Esophagus (tissue), 2 donors: ENCODE results near the gene RHOBTB3. TPM values are rescaled to one million over a fixed set of nuclear protein-coding genes. Genes with fewer than 3 reads are reported as not detected.

Source experiments
- H3K27ac ChIP-seq, 2 donors: one replicate each; pipeline ENCODE4 v1.5.1; 2013; ENCODE audit warnings: low read depth in 2 of 2, mild to moderate bottlenecking in 2 of 2, inconsistent platforms in 1 of 2, low read length in 1 of 2, moderate library complexity in 1 of 2
- H3K27me3 ChIP-seq, 2 donors: one replicate each; pipeline ENCODE4 v1.6.1; 2013; ENCODE audit warnings: low read length in 2 of 2, control low read depth in 1 of 2, mild to moderate bottlenecking in 1 of 2; ENCODE audit not compliant: insufficient read depth in 2 of 2, control insufficient read depth in 1 of 2
- H3K36me3 ChIP-seq, 2 donors: one replicate each; pipeline ENCODE4 v1.6.1; 2013; ENCODE audit warnings: low read length in 1 of 2; ENCODE audit not compliant: control insufficient read depth in 2 of 2, insufficient read depth in 2 of 2
- H3K4me1 ChIP-seq, 2 donors: one replicate each; pipeline ENCODE4 v1.6.1; 2013; ENCODE audit warnings: low read length in 1 of 2; ENCODE audit not compliant: control insufficient read depth in 2 of 2, insufficient read depth in 2 of 2
- H3K4me3 ChIP-seq, 2 donors: one replicate each; pipeline ENCODE4 v1.5.1; 2013; ENCODE audit warnings: low read length in 2 of 2, mild to moderate bottlenecking in 2 of 2, low read depth in 1 of 2, moderate library complexity in 1 of 2
- H3K9me3 ChIP-seq, 2 donors: one replicate each; pipeline ENCODE4 v1.6.1; 2013; ENCODE audit warnings: mild to moderate bottlenecking in 2 of 2, low read depth in 1 of 2, low read length in 1 of 2, moderate library complexity in 1 of 2; ENCODE audit not compliant: control insufficient read depth in 2 of 2, insufficient read depth in 1 of 2
- WGBS, 2 donors: extraction: QIAGEN DNeasy Blood & Tissue Kit; methylation state at CpG; one replicate each; pipeline ENCODE4 v1.1.7; 2013; 5-methylcytosine and 5-hydroxymethylcytosine counted together
- polyA plus RNA-seq, 2 donors: library from polyadenylated mRNA; stranded (reverse); fragments of 200-250 nt; gene quantifications; one replicate each; pipeline ENCODE4 v1.2.3, GENCODE V29; 2013
- donor health status: healthy with polysubstance abuse.
- donor health status: Bipolar disorder and iron deficiency.

Gene RHOBTB3
- polyA plus RNA-seq, 2 donors = 3.5 to 3.8 TPM

DNA sequence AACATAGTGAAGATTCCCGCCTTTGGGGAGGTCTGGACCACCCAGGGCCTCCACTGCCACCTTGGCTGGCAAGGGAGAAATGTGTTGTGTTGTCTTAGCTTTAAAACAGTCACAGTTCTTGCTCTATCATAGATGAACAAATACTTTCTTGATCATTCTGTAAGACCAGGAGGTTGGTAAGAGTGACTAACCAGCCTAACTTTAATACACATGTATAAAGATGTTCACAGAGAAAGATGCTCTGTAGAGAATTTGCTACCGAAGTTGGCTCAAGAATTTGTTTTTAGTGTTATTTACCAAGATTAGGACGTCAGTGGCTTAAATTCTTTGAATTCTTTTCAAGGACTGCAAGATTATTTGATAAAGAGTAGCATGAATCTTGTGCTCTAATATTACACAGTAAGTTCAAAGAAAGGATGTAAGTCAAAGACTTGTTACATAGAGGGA lies 63.0 kb downstream of the RHOBTB3 start:
- 60 to 66% methylated on average over 3 of the region's 3 CpGs for WGBS, 2 donors
- H3K4me1 ChIP-seq = no peaks in the 10 kb centered on the region
- no peak overlapping the region for H3K27ac ChIP-seq
- no peak overlapping the region for H3K4me3 ChIP-seq
- no peaks in the 10 kb centered on the region for H3K27me3 ChIP-seq
- H3K36me3 ChIP-seq = peaks cover 0 to 3% of the 10 kb centered on the region in 2 donors
- no peaks in the 10 kb centered on the region for H3K9me3 ChIP-seq

DNA sequence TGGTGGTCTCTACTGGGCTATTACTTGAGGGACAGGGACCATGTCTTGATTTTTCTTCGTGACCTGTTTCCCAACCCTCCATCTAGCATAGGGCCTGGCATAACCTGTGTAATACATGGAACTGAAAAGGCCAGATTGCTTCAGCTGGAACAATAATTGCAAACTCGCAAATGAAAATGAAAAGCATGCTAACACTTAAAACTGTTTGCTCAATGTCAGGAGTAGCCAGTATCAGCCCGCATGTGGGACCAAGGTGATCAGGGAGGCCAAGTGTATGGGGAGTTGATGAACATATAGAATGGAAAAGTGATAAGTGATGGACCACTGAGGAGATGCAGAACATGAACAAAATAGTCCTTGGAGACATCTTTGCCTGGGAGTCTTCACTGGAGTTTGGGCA lies 66.2 kb downstream of the RHOBTB3 start:
- H3K27me3 ChIP-seq = no peaks in the 10 kb centered on the region
- no peak overlapping the region for H3K4me3 ChIP-seq
- no peaks in the 10 kb centered on the region for H3K36me3 ChIP-seq
- WGBS, 2 donors = 91 to 93% methylated on average over 3 of the region's 3 CpGs
- no peaks in the 10 kb centered on the region for H3K4me1 ChIP-seq
- H3K27ac ChIP-seq = no peak overlapping the region
- H3K9me3 ChIP-seq = no peaks in the 10 kb centered on the region

GRCh38 chr5:95798048-95798447 lies 66.9 kb downstream of the RHOBTB3 start:
- Histone ChIP-seq H3K27me3 (no peaks in the 10 kb centered on the region), H3K4me3 (no peak overlapping the region), H3K36me3 (no peaks in the 10 kb centered on the region), H3K9me3 (no peaks in the 10 kb centered on the region), H3K4me1 (no peaks in the 10 kb centered on the region), H3K27ac (no peak overlapping the region)
- 90 to 91% methylated on average over 2 of the region's 2 CpGs for WGBS, 2 donors

GRCh38 chr5:95798545-95798944 lies 67.4 kb downstream of the RHOBTB3 start:
- Histone ChIP-seq H3K27ac (no peak overlapping the region), H3K9me3 (no peaks in the 10 kb centered on the region), H3K4me3 (no peak overlapping the region), H3K27me3 (no peaks in the 10 kb centered on the region), H3K4me1 (no peaks in the 10 kb centered on the region), H3K36me3 (no peaks in the 10 kb centered on the region)

DNA sequence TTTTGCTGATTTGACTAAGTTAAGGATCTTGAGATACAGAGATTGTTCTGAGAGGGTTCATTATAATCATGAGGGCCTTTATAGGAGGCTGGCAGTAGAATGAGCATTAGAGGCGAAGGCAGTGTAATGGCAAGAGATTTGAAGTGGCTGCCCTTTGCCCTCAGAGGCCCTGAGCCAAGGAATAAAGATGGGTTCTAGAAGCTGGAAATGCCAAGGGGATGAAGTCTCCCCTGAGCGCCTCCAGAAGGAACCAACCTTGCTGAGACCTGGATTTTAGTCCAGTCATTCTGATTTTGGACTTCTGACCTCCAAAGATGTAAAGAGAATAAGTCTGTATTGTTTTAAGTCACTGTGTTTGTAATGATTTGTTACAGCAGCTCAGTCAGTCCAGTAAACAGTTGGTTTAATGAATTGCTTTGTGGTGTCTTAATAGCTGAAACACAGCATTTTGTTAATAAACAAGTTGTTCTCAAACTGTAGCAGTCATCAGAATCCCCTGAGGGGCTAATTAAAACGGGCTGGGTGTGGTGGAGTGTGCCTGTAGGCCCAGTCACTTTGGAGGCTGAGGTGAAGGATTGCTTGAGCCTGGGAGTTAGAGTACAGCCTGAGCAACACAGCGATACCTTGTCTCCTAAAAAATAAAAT lies 68.2 kb downstream of the RHOBTB3 start:
- Histone ChIP-seq H3K36me3 (no peaks in the 10 kb centered on the region), H3K4me1 (no peaks in the 10 kb centered on the region), H3K27me3 (no peaks in the 10 kb centered on the region), H3K9me3 (no peaks in the 10 kb centered on the region), H3K27ac (no peak overlapping the region), H3K4me3 (no peak overlapping the region)
- WGBS, 2 donors = 86 to 89% methylated on average over 4 of the region's 4 CpGs

DNA sequence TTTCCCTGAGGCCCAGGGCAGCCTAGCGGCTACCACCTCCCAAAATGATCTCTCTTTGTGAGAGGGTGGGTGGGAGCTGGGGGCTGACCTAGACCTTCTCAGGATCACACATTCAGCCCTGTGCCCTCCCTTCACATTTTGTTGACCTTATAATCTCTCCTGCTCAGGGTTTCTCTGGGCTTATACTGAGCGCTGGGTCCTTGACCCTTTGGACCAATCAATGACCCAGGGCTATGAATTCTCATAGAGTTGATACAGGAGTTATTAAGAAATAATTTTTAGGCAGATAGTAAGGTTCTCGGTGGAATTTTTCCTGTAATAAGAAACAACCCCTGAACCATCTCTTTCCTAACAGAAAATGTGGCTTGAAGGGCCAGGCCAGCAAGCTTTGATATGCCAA lies 69.4 kb downstream of the RHOBTB3 start:
- 97 to 99% methylated on average over 3 of the region's 3 CpGs for WGBS, 2 donors
- no peak overlapping the region for H3K4me3 ChIP-seq

DNA sequence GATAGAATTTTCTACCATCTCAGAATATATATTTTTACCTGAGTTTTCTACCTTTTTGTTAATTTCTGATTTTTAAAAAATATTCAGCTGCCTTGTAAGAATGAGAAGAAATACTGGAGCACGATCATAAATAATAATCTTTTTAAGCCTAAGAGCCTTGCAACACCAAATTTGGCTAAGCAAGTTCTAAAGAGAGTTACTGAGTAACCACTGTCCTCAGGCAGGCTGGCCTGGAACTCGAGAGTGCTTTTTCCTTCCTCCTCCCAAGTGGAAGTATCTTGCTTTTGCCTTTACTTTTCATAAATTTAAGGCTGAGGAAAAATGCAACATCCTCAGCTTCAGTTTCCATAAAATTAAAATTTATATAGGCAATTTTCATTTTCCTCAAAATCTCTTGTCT lies 70.4 kb downstream of the RHOBTB3 start:
- H3K36me3 ChIP-seq = no peaks in the 10 kb centered on the region
- no peak overlapping the region for H3K4me3 ChIP-seq
- H3K27ac ChIP-seq = no peak overlapping the region
- no peaks in the 10 kb centered on the region for H3K27me3 ChIP-seq
- no peaks in the 10 kb centered on the region for H3K4me1 ChIP-seq
- no peaks in the 10 kb centered on the region for H3K9me3 ChIP-seq
- WGBS, 2 donors = 45 to 64% methylated on average over 2 of the region's 2 CpGs

More for the DNA sequence above, 69.4 kb downstream of the RHOBTB3 start:
- no peaks in the 10 kb centered on the region for H3K9me3 ChIP-seq
- no peaks in the 10 kb centered on the region for H3K27me3 ChIP-seq
- H3K27ac ChIP-seq = no peak overlapping the region
- H3K4me1 ChIP-seq = no peaks in the 10 kb centered on the region
- H3K36me3 ChIP-seq = no peaks in the 10 kb centered on the region

GRCh38 chr5:95801961-95802360 lies 70.8 kb downstream of the RHOBTB3 start:
- no peaks in the 10 kb centered on the region for H3K9me3 ChIP-seq
- no peaks in the 10 kb centered on the region for H3K36me3 ChIP-seq
- 96 to 99% methylated on average over 3 of the region's 3 CpGs for WGBS, 2 donors
- H3K27ac ChIP-seq = no peak overlapping the region
- no peaks in the 10 kb centered on the region for H3K4me1 ChIP-seq
- H3K27me3 ChIP-seq = no peaks in the 10 kb centered on the region
- H3K4me3 ChIP-seq = no peak overlapping the region

DNA sequence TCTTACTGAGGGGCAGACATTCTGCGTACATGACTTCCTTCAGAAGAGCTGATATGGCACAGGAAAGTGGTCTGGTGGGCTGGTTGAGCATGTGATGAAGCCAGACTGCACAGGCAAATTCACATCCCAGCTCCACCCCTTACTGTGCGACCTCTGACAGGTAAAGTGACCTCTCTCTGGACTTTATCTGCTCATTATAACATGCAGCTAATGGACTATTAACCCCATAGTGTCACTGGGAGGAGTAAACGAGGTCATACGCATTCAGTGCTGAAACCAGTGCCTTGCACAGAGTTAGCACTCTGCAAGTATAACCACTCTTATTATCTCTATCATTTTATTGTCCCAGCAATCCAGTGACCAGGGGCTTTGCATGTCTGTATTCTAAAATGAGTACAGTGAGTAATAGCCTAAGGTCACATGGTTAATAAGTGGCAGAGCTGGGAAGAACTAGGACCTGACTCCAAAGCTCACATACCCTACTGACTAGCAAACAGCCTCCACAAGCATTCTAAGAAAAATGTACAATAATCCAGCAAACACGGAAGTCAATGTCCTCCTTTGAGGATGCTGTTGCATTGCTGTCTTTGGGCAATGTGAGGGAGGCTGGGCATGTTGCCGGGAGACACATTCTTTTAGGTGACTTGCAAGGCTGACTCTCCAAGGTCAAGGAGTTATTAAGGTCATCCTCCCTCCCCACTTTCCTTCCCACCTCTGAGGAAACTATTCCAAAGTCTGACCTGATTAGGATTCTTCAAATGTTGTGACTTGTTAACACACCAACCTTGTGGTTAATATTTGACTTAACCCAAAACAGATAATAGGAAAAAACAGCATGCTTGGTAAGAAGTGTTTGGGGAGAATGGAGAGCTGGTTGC lies 72.4 kb downstream of the RHOBTB3 start:
- Histone ChIP-seq H3K27ac (no peak overlapping the region), H3K27me3 (no peaks in the 10 kb centered on the region), H3K4me3 (no peak overlapping the region), H3K36me3 (no peaks in the 10 kb centered on the region), H3K9me3 (no peaks in the 10 kb centered on the region), H3K4me1 (no peaks in the 10 kb centered on the region)
- WGBS, 2 donors = 71 to 81% methylated on average over 6 of the region's 6 CpGs
